ENCODE data around the gene ARID3C. TPM values are rescaled to one million over a fixed set of nuclear protein-coding genes. Genes with fewer than 3 reads are reported as not detected.
"Not testable (repeated sequence)": the region's sequence is repeated elsewhere in the genome, so short reads cannot be mapped to it uniquely, and the experiment has no call there.

Gene ARID3C
- total RNA-seq, 2 experiments from 2014 or later, result 0.29 to 0.32 TPM

DNA sequence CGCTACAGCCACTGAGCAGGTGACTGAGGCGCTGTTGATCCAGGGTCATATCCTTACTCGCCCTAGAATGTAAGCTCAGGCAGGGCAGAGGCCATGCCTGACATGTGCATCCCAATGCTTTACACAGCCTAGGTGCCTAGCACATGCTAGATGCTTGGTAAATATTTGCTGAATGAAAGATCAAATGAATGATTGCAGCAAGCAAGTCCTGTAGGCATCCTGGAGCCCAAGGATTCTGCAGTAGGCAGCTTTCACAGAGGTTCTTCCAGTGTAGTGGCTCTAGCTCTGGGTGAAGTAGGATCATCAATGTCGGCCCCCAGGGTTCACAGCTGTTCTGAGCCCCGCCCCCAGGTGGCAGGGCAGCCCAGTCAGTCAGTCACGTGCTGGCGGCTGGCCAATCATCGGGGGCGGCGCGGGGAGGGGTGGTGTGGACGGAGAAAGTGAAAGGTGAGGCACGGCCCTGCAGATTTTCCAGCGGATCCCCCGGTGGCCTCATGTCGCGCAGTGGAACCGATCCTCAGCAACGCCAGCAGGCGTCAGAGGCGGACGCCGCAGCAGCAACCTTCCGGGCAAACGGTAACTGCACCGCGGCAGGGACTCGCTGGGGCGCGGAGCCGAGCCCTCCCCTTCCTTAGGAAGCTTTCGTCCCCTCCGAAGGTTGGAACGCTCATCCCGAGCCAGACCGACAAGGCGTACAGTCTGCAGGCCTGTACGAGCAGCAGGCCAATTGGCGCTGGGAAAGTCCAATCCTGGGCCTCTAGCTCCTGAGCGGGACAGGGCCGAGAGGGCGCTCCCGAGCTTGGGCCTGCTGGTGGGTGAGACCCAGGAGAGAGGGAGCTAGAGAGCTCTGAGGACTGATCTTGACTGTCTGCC lies 17.6 kb upstream of the ARID3C start, which contains the start of gene GALT:
TSS of gene GALT (plus strand) at position 465 of the 873 bp plus-strand sequence. CDS start at position 495, 30 bp downstream.
- ChIA-PET CTCF (interaction anchor here (0.6 to 10.0 kb wide), 15 partner anchors 11 to 466 kb away, joined by 3 to 133 read pairs (median 4); partner anchors contain the start of genes CCL27, DCTN3, RPP25L and SIGMAR1), POLR2A (interaction anchor here (0.8 to 4.2 kb wide), 12 partner anchors 9 to 188 kb away, joined by 3 to 63 read pairs (median 4); partner anchors contain the start of genes CCL27, DCTN3, DNAI1 and FAM219A)
- no peaks in the 10 kb centered on the region for H3K9me3 Mint-ChIP-seq
- peak within 1 kb of the TSS; percentile 85 for H3K27ac Mint-ChIP-seq
- DNase-seq (peak; percentile 98), ATAC-seq (peak; percentile 90)
- peak within 1 kb of the TSS; percentile 80 for H3K4me3 Mint-ChIP-seq
- TF ChIP-seq, protein P1, sequence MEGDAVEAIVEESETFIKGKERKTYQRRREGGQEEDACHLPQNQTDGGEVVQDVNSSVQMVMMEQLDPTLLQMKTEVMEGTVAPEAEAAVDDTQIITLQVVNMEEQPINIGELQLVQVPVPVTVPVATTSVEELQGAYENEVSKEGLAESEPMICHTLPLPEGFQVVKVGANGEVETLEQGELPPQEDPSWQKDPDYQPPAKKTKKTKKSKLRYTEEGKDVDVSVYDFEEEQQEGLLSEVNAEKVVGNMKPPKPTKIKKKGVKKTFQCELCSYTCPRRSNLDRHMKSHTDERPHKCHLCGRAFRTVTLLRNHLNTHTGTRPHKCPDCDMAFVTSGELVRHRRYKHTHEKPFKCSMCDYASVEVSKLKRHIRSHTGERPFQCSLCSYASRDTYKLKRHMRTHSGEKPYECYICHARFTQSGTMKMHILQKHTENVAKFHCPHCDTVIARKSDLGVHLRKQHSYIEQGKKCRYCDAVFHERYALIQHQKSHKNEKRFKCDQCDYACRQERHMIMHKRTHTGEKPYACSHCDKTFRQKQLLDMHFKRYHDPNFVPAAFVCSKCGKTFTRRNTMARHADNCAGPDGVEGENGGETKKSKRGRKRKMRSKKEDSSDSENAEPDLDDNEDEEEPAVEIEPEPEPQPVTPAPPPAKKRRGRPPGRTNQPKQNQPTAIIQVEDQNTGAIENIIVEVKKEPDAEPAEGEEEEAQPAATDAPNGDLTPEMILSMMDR (IDR thresholded peaks at IDR 0.05), result peak; percentile 61
- H3K27me3 Mint-ChIP-seq, result no peaks in the 10 kb centered on the region
- peaks cover 25% of the 10 kb centered on the region for H3K36me3 Mint-ChIP-seq (ENCODE audit: low read depth)
- intact Hi-C loops (cut with micrococcal nuclease), result no loop called here
- peaks cover 22% of the 10 kb centered on the region for H3K4me1 Mint-ChIP-seq (ENCODE audit: low read depth)

DNA sequence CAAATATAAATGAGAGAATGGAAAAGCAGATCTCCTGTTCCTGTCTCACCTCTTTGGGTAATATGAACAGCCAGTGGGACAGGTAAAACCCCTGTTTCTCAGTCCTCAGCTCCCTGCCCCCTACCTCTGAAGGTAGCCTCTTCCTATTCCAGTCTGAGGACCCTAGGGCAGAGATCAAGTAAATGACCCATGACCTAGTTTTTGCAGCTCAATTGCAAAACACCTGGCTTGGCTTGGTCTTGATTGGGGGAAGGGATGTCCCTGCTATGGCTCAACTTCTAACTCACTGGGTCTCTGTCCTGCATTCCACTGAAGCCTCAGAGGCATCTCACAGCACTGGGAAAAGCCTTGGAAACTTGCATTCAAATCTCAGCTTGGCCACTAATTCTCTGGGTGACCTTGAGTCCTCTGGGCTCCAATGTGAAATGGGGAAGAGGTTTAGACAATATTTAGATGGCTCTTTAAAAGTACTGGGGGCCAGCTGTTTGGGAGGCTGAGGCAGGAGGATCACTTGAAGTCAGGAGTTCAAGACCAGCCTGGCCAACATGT lies 16.0 kb upstream of the ARID3C start:
- ATAC-seq (no peak), DNase-seq (no peak)
- no peaks in the 10 kb centered on the region for H3K9me3 Mint-ChIP-seq
- H3K27me3 Mint-ChIP-seq, result no peaks in the 10 kb centered on the region
- H3K4me1 Mint-ChIP-seq (ENCODE audit: low read depth), result peaks cover 23% of the 10 kb centered on the region
- no peak overlapping the region for H3K27ac Mint-ChIP-seq
- ChIA-PET CTCF (interaction anchor here (1.0 to 10.0 kb wide), 6 partner anchors 10 to 241 kb away, joined by 3 to 133 read pairs (median 13); partner anchors contain the start of genes CCL27 and SIGMAR1), POLR2A (interaction anchor here (0.8 to 1.2 kb wide), 4 partner anchors 11 to 28 kb away, joined by 3 to 4 read pairs (median 3); no protein-coding TSS in a partner anchor)
- peaks cover 22% of the 10 kb centered on the region for H3K36me3 Mint-ChIP-seq (ENCODE audit: low read depth)
- intact Hi-C loops (cut with micrococcal nuclease), result no loop called here
- TF ChIP-seq, protein P1 (IDR thresholded peaks at IDR 0.05), result no peak
- no peak overlapping the region for H3K4me3 Mint-ChIP-seq

DNA sequence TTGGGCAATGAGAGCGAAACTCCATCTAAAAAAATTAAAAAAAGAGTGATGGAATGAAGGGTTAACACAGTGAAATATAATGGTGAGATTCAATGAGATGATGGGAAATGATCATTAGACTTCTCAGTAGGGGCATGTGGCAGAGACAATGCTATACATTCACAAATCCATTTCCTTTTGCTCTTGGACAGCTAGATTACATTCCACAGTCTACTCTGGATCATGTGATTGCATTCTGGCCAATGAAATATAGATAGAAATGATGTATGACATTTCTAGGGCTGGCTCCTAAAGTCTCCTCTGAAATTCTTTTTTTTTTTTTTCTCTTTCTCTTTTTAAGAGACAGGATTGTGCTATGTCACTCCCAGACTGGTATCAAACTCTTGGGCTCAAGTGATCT lies 13.8 kb upstream of the ARID3C start:
- no peak for ATAC-seq
- Mint-ChIP-seq H3K27me3 (no peaks in the 10 kb centered on the region), H3K4me3 (no peak overlapping the region), H3K9me3 (no peaks in the 10 kb centered on the region), H3K4me1 (ENCODE audit: low read depth) (peaks cover 22% of the 10 kb centered on the region), H3K27ac (no peak overlapping the region), H3K36me3 (ENCODE audit: low read depth) (peaks cover 3% of the 10 kb centered on the region)
- TF ChIP-seq, protein P1 (IDR thresholded peaks at IDR 0.05), result no peak
- intact Hi-C loops (cut with micrococcal nuclease), result no loop called here
- no peak for DNase-seq
- CTCF ChIA-PET, result interaction anchor here (1.0 to 10.0 kb wide), 2 partner anchors 8 to 21 kb away, joined by 3 to 133 read pairs; partner anchors contain the start of gene SIGMAR1
- POLR2A ChIA-PET, result no interaction called here

DNA sequence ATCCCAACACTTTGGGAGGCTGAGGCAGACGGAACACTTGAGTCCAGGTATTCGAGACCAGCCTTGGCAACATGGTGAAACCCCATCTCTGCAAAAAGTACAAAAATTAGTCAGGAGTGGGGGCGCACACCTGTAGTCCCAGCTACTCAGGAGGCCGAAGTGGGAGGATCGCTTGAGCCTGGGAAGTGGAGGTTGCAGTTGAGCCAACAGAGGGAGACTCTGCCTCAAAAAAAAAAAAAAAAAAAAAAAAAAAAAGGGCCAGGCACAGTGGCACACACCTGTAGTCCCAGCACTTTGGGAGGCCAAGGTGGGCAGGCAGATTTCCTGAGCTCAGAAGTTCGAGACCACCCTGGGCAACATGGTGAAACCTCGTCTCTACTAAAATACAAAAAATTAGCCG lies 10.5 kb upstream of the ARID3C start:
- H3K9me3 Mint-ChIP-seq; ATAC-seq; H3K27ac Mint-ChIP-seq; DNase-seq; H3K27me3 Mint-ChIP-seq; intact Hi-C loops (cut with micrococcal nuclease); H3K4me3 Mint-ChIP-seq: not testable (repeated sequence)
- ChIA-PET POLR2A (interaction anchor here (0.7 to 7.3 kb wide), 3 partner anchors 8 to 14 kb away, joined by 3 to 63 read pairs (median 28); partner anchors contain the start of gene GALT), CTCF (interaction anchor here (1.3 to 8.4 kb wide), 4 partner anchors 8 to 260 kb away, joined by 4 to 142 read pairs (median 72); partner anchors contain the start of genes CCL27, GALT and RPP25L)
- H3K4me1 Mint-ChIP-seq (ENCODE audit: low read depth), result peaks cover 31% of the 10 kb centered on the region
- peaks cover 21% of the 10 kb centered on the region for H3K36me3 Mint-ChIP-seq (ENCODE audit: low read depth)

DNA sequence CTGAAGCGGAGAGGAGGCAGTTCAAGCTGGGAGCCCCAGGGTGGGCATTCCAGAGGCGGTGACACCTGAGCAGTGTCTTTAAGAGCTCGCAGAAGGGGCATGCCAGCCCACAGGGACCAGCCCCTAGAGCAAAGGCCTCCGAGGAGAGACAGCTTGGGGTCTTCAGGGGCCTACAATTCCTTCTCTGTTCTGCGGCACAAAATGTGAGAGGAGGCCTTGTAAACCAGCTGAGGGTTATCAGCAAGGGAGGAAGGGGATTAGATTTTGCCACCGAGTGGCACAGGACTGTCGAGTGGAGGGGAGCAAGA lies 9.2 kb upstream of the ARID3C start:
- H3K4me1 Mint-ChIP-seq (ENCODE audit: low read depth), result peaks cover 36% of the 10 kb centered on the region
- DNase-seq (no peak), ATAC-seq (no peak)
- intact Hi-C loops (cut with micrococcal nuclease), result no loop called here
- TF ChIP-seq, protein P1 (IDR thresholded peaks at IDR 0.05), result no peak
- H3K27ac Mint-ChIP-seq, result peak overlapping the region; percentile 90
- POLR2A ChIA-PET, result interaction anchor here (0.8 to 7.3 kb wide), 14 partner anchors 9 to 460 kb away, joined by 3 to 63 read pairs (median 5); partner anchors contain the start of genes DCTN3, GALT, IL11RA and RPP25L
- no peaks in the 10 kb centered on the region for H3K27me3 Mint-ChIP-seq
- H3K36me3 Mint-ChIP-seq (ENCODE audit: low read depth), result peaks cover 23% of the 10 kb centered on the region
- no peaks in the 10 kb centered on the region for H3K9me3 Mint-ChIP-seq
- CTCF ChIA-PET, result interaction anchor here (1.1 to 8.4 kb wide), 12 partner anchors 9 to 261 kb away, joined by 3 to 142 read pairs (median 7); partner anchors contain the start of genes ARID3C, CCL27, DCTN3 and GALT
- H3K4me3 Mint-ChIP-seq, result peak overlapping the region; percentile 94

Measured in activated CD8-positive, alpha-beta T cell treated with anti-CD3 and anti-CD28 coated beads for 36 hours (primary cell).